DMS 273 treated with DMSO at 0.1 percent for 48 hours (cell line): ENCODE results near the gene IFNL2.
"Not testable (repeated sequence)": the region's sequence is repeated elsewhere in the genome, so short reads cannot be mapped to it uniquely, and the experiment has no call there.

ENCODE experiments used
- DNase-seq: peaks from one replicate; lab custom pipeline; 2025; lab: John Stamatoyannopoulos, UW

IFNL2 gene

GRCh38 chr19:39297931-39298634, 29.9 kb downstream of the IFNL2 start:
- DNase-seq = no peak

GRCh38 chr19:39299404-39299803, 31.2 kb downstream of the IFNL2 start:
- DNase-seq = no peak

- DNase-seq = no peak
Measured at GRCh38 chr19:39299832-39300231, 31.6 kb downstream of the IFNL2 start.

- DNase-seq = no peak
Measured at GRCh38 chr19:39301021-39301420, 32.8 kb downstream of the IFNL2 start.

GRCh38 chr19:39301562-39301961, 33.4 kb downstream of the IFNL2 start:
- DNase-seq = no peak

GRCh38 chr19:39303373-39304184, 35.4 kb downstream of the IFNL2 start:
- DNase-seq = no peak

- no peak for DNase-seq
Measured at GRCh38 chr19:39304185-39304513, 36.0 kb downstream of the IFNL2 start.

- DNase-seq = no peak
Measured at GRCh38 chr19:39304701-39305571, 36.7 kb downstream of the IFNL2 start.

GRCh38 chr19:39306075-39306474, 37.9 kb downstream of the IFNL2 start:
- no peak for DNase-seq

- DNase-seq = no peak
Measured at GRCh38 chr19:39307046-39307821, 39.0 kb downstream of the IFNL2 start.

- DNase-seq = no peak
Measured at GRCh38 chr19:39307822-39308530, 39.8 kb downstream of the IFNL2 start.

GRCh38 chr19:39308531-39309304, 40.5 kb downstream of the IFNL2 start:
- no peak for DNase-seq

GRCh38 chr19:39309305-39309670, 41.1 kb downstream of the IFNL2 start:
- not testable (repeated sequence) for DNase-seq

- DNase-seq = no peak
Measured at GRCh38 chr19:39310558-39311311, 42.5 kb downstream of the IFNL2 start.

GRCh38 chr19:39314016-39314728, 46.0 kb downstream of the IFNL2 start:
- no peak for DNase-seq

- no peak for DNase-seq
Measured at GRCh38 chr19:39315933-39316332, 47.7 kb downstream of the IFNL2 start.

- DNase-seq = no peak
Measured at GRCh38 chr19:39316627-39317321, 48.6 kb downstream of the IFNL2 start.

GRCh38 chr19:39317476-39317875, 49.3 kb downstream of the IFNL2 start:
- DNase-seq = no peak
